GM12873 (cell line): ENCODE data around the gene RSAD2.

ENCODE experiments used
- TF ChIP-seq, protein P1 (sequence below): IDR thresholded peaks from 2 replicates; pipeline ENCODE4 v1.5.1; 2012; ENCODE audit warnings: low read depth, mild to moderate bottlenecking, moderate library complexity, low read length, control low read depth; ENCODE audit not compliant: insufficient read depth; ENCODE audit errors: missing control alignments

RSAD2 gene

DNA sequence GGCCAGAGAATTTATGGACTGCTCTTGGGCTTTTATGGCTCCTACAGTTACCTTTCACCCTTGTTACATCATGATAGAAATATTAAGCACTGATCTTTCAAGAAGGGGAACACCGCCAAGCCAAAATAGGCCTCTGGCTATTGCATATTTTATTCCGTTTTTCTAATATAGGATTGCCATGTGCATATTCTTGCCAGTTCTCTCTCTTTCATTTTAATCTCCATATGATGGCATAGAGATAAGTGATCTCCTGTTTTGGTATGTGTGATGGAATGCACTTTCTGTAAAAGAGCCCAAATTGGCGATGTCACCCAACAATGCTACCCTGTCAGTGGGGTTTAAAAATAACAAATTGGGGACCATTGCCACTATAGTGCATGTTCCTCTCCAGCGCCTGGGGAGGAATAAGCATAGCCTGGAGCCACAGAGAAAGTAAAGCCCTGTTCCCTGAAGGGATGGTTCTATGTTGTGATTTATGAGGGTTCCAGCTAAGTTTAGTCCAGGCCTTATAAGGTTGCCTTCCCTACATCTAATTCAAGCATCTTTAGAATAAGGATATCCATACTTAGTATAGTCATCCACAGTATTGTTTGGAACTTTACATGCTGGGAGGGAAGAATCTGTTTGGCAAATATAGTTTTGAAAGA, 38.8 kb upstream of the RSAD2 start:
- TF ChIP-seq, protein P1, sequence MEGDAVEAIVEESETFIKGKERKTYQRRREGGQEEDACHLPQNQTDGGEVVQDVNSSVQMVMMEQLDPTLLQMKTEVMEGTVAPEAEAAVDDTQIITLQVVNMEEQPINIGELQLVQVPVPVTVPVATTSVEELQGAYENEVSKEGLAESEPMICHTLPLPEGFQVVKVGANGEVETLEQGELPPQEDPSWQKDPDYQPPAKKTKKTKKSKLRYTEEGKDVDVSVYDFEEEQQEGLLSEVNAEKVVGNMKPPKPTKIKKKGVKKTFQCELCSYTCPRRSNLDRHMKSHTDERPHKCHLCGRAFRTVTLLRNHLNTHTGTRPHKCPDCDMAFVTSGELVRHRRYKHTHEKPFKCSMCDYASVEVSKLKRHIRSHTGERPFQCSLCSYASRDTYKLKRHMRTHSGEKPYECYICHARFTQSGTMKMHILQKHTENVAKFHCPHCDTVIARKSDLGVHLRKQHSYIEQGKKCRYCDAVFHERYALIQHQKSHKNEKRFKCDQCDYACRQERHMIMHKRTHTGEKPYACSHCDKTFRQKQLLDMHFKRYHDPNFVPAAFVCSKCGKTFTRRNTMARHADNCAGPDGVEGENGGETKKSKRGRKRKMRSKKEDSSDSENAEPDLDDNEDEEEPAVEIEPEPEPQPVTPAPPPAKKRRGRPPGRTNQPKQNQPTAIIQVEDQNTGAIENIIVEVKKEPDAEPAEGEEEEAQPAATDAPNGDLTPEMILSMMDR: no peak

GRCh38 chr2:6841537-6842287, 35.9 kb upstream of the RSAD2 start:
- TF ChIP-seq, protein P1: no peak

DNA sequence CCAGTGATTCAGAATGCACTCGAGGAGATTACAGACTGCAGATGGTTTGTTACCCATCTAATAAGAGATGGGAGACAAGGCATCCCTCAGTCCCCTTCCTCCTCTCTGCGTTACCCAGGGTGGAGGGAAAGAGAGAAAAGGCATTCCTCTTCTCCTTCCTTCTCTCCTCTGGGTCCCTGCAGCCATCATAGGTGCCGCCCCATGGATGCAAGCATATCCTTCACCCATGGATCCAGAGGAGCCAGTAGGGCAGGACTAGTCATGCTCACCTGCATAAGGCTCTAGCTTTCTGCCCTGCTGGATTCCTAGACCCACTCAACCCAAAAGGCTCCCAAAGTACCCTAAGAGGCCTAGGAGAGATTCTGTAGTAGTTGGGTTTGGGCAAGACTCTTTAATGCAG, 32.3 kb upstream of the RSAD2 start:
- TF ChIP-seq, protein P1: no peak

GRCh38 chr2:6845903-6846302, 31.7 kb upstream of the RSAD2 start:
- TF ChIP-seq, protein P1: no peak

DNA sequence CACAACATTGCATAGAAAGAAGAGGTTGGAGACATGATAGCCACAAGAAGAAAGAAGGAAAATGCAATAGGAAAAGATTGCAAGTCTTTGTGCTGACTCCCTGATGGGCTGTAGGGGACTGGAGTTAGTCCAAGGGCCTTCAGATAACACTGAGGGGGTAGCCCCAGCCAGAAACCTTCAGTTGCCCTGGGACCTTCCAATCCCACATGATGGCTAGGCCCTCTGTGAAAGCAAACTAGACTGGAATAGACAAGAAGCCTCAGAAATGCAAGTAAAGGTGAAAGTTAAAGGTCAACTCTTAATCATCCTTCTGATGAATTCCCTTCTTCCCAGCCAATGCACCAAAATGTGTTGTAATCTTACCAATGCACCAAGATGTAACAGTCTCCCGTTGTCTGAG, 31.0 kb upstream of the RSAD2 start:
- TF ChIP-seq, protein P1: no peak

GRCh38 chr2:6846967-6847681, 30.5 kb upstream of the RSAD2 start:
- TF ChIP-seq, protein P1: no peak

- TF ChIP-seq, protein P1: no peak
Observed at GRCh38 chr2:6852195-6852594, 25.4 kb upstream of the RSAD2 start.
